GM23338 (cell line): ENCODE results near the gene DNASE1L2. TPM values are rescaled to one million over a fixed set of nuclear protein-coding genes. Genes with fewer than 3 reads are reported as not detected.

ENCODE experiments used
- ATAC-seq: fragments of 200-7000 bp; cut with Tn5 transposase; 3 replicates; pipeline ENCODE4 v1.9.1; 2020
- DNase-seq: peaks from one replicate; pipeline ENCODE4 v3.0.0-alpha.2; 2015; ENCODE audit warnings: low spot score
- H2AFZ ChIP-seq: fragments of 200-600 bp; sonication (generic); 2 replicates; pipeline ENCODE4 v1.8.0; 2016; ENCODE audit warnings: antibody characterized with exemption, mild to moderate bottlenecking, moderate library complexity
- H3F3A ChIP-seq: fragments of 200-600 bp; sonication (generic); replicated peaks from 2 replicates; pipeline ENCODE4 v1.8.0; 2017; ENCODE audit warnings: antibody characterized with exemption, mixed run types, low read depth
- H3K27ac ChIP-seq: fragments of 200-600 bp; sonication (generic); 2 replicates; pipeline ENCODE4 v1.6.1; 2016; ENCODE audit warnings: low read depth
- H3K27me3 ChIP-seq: fragments of 200-600 bp; sonication (generic); 2 replicates; pipeline ENCODE4 v1.8.0; 2016; ENCODE audit warnings: mild to moderate bottlenecking, mixed run types, moderate library complexity; ENCODE audit not compliant: insufficient read depth
- H3K36me3 ChIP-seq: fragments of 200-600 bp; sonication (generic); 2 replicates; pipeline ENCODE4 v1.8.0; 2016; ENCODE audit warnings: mild to moderate bottlenecking; ENCODE audit not compliant: insufficient read depth
- H3K4me1 ChIP-seq: fragments of 200-600 bp; sonication (generic); 2 replicates; pipeline ENCODE4 v1.8.0; 2016; ENCODE audit warnings: mild to moderate bottlenecking, moderate library complexity; ENCODE audit not compliant: insufficient read depth
- H3K4me2 ChIP-seq: fragments of 200-600 bp; sonication (generic); 2 replicates; pipeline ENCODE4 v1.7.1; 2017; ENCODE audit warnings: mixed run types
- H3K4me3 ChIP-seq: fragments of 200-600 bp; sonication (generic); 2 replicates; pipeline ENCODE4 v1.6.1; 2016; ENCODE audit warnings: mixed run types
- H3K79me2 ChIP-seq: fragments of 200-600 bp; sonication (generic); replicated peaks from 2 replicates; pipeline ENCODE4 v1.8.0; 2017; ENCODE audit warnings: mild to moderate bottlenecking; ENCODE audit not compliant: insufficient read depth
- H3K9me2 ChIP-seq: fragments of 200-600 bp; sonication (generic); 2 replicates; pipeline ENCODE4 v1.8.0; 2017; ENCODE audit not compliant: insufficient read depth
- H4K20me1 ChIP-seq: fragments of 200-600 bp; sonication (generic); replicated peaks from 2 replicates; pipeline ENCODE4 v1.8.0; 2017; ENCODE audit warnings: mild to moderate bottlenecking; ENCODE audit not compliant: insufficient read depth
- H3K27ac Mint-ChIP-seq: 2 replicates; pipeline ENCODE4 v1.8.0; 2020; ENCODE audit warnings: inconsistent platforms, mild to moderate bottlenecking, moderate library complexity, mixed read lengths
- H3K27me3 Mint-ChIP-seq: 3 replicates; pipeline ENCODE4 v1.8.0; 2022; ENCODE audit warnings: low read depth, mild to moderate bottlenecking, moderate library complexity, mixed read lengths, inconsistent platforms; ENCODE audit not compliant: insufficient read depth, poor library complexity
- H3K36me3 Mint-ChIP-seq: 3 replicates; pipeline ENCODE4 v1.8.0; 2021; ENCODE audit warnings: low read depth, mild to moderate bottlenecking, inconsistent platforms, moderate library complexity, mixed read lengths
- H3K4me1 Mint-ChIP-seq: 3 replicates; pipeline ENCODE4 v1.8.0; 2020; ENCODE audit warnings: mild to moderate bottlenecking, inconsistent platforms, mixed read lengths
- H3K4me3 Mint-ChIP-seq: 3 replicates; pipeline ENCODE4 v1.8.0; 2021; ENCODE audit warnings: moderate library complexity, mild to moderate bottlenecking, inconsistent platforms, mixed read lengths
- H3K9me3 Mint-ChIP-seq: 3 replicates; pipeline ENCODE4 v1.8.0; 2020; ENCODE audit warnings: moderate library complexity, mild to moderate bottlenecking, inconsistent platforms, mixed read lengths
- POLR2AphosphoS5 ChIP-seq: IDR thresholded peaks from 2 replicates; pipeline ENCODE4 v1.6.1; 2016; ENCODE audit warnings: antibody characterized with exemption, low read depth
- ZNF114 ChIP-seq: fragments of 250-450 bp; sonication (Bioruptor Pico); IDR thresholded peaks from 2 replicates; pipeline ENCODE4 v1.5.0; 2020; ENCODE audit warnings: mild to moderate bottlenecking, moderate library complexity
- polyA plus RNA-seq: library from polyadenylated mRNA; unstranded; fragments of >200 nt; fragmentation: Nextera tagmentation; extraction: Ambion mirVana; gene quantifications from 2 replicates; pipeline ENCODE4 v1.2.1, GENCODE V29; 2016
- total RNA-seq: library from RNA; depleted of rRNA; stranded (reverse); fragments of >200 nt; shearing (Covaris generic); gene quantifications from 2 replicates; pipeline ENCODE4 v1.2.3, GENCODE V29; 2014
- TF ChIP-seq, protein P1 (sequence below): fragments of 250-450 bp; sonication (Bioruptor Pico); IDR thresholded peaks from 2 replicates; pipeline ENCODE4 v1.5.0; 2020; ENCODE audit warnings: mild to moderate bottlenecking, moderate library complexity

DNASE1L2 gene
- total and polyA plus RNA-seq, 2 experiments from 2014 or later, result 0.23 TPM; not detected in 1

DNA sequence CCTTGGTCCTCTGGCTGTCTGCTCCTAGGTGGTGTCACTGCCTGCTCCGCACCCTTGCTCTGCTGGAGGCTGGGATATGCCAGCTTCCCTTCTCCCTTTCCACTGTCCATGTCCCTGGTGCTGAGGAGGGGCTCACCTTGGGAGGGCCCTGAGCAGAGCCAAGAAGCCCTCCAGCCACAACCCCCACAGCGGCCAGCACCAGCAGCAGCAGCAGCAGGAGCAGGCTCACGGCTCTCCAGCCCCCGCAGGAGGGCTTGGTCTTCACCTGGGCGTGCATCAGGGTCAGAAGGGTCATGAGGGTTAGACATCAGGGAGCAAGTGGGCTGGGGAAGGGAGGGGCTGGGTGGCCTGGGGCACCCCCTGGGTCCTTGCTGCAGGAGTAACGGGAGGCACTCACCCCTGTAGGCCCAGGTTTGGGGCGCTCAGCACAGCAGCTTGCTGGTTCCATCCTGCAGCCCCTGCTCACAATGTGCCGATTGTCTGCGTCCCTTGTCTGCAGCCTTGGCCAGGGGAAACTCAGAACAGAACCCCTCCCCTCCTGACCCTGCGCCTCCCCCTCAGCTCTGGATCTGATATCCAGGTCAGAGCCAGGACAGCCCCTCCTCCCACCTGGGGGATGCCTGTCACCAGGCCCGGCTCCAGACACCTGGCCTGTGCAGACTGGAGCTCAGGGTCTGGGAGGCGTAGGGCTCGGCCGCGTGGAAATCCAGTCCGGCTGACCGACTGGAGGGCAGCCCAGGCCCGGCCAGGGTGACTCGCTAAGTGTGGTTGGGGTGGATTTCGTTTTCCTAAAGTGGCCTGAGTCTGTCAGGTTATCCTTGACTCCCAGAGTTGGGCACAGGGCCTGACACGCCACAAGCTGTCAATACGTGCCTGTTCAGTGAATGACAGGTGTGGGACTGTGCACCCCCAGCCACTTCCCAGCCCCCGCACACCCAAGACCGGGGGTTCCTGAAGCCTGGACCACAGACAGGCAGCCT is 25.6 kb upstream of the DNASE1L2 start, which contains the start of gene BRICD5:
Gene BRICD5, minus strand, starts transcription at position 478 of the 980 bp plus-strand sequence. Its CDS starts 30 bp downstream, at position 448.
- Mint-ChIP-seq H3K9me3 (no peaks in the 10 kb centered on the region; the same call in 2 of the 3 replicates), H3K27me3 (peaks cover 24% of the 10 kb centered on the region), H3K27ac (peak within 1 kb of the TSS; percentile 77), H3K36me3 (peaks cover 35% of the 10 kb centered on the region), H3K4me1 (peaks cover 26% of the 10 kb centered on the region), H3K4me3 (peak within 1 kb of the TSS; percentile 52; the same call in 1 of the 3 replicates)
- Histone ChIP-seq H3K27me3 (no peaks in the 10 kb centered on the region), H3F3A (peaks cover 32% of the 10 kb centered on the region; the same call in 1 of the 2 replicates), H3K27ac (no peak within 1 kb of the TSS), H3K4me2 (no peak within 1 kb of the TSS), H3K36me3 (0 out of 2 replicates have a peak, but pooled peaks cover 5% of the 10 kb centered on the region), H3K9me2 (no peaks in the 10 kb centered on the region), H3K4me3 (no peak within 1 kb of the TSS), H2AFZ (no peak within 1 kb of the TSS), H3K79me2 (peaks cover 16% of the 10 kb centered on the region), H4K20me1 (peaks cover 18% of the 10 kb centered on the region), H3K4me1 (peaks cover 10% of the 10 kb centered on the region; the same call in 1 of the 2 replicates)
- peak; percentile 58 for DNase-seq
- no peak for ATAC-seq
- TF ChIP-seq POLR2AphosphoS5 (peak; percentile 43), ZNF114 (CRISPR knock-in tag) (no peak)
- TF ChIP-seq, protein P1, sequence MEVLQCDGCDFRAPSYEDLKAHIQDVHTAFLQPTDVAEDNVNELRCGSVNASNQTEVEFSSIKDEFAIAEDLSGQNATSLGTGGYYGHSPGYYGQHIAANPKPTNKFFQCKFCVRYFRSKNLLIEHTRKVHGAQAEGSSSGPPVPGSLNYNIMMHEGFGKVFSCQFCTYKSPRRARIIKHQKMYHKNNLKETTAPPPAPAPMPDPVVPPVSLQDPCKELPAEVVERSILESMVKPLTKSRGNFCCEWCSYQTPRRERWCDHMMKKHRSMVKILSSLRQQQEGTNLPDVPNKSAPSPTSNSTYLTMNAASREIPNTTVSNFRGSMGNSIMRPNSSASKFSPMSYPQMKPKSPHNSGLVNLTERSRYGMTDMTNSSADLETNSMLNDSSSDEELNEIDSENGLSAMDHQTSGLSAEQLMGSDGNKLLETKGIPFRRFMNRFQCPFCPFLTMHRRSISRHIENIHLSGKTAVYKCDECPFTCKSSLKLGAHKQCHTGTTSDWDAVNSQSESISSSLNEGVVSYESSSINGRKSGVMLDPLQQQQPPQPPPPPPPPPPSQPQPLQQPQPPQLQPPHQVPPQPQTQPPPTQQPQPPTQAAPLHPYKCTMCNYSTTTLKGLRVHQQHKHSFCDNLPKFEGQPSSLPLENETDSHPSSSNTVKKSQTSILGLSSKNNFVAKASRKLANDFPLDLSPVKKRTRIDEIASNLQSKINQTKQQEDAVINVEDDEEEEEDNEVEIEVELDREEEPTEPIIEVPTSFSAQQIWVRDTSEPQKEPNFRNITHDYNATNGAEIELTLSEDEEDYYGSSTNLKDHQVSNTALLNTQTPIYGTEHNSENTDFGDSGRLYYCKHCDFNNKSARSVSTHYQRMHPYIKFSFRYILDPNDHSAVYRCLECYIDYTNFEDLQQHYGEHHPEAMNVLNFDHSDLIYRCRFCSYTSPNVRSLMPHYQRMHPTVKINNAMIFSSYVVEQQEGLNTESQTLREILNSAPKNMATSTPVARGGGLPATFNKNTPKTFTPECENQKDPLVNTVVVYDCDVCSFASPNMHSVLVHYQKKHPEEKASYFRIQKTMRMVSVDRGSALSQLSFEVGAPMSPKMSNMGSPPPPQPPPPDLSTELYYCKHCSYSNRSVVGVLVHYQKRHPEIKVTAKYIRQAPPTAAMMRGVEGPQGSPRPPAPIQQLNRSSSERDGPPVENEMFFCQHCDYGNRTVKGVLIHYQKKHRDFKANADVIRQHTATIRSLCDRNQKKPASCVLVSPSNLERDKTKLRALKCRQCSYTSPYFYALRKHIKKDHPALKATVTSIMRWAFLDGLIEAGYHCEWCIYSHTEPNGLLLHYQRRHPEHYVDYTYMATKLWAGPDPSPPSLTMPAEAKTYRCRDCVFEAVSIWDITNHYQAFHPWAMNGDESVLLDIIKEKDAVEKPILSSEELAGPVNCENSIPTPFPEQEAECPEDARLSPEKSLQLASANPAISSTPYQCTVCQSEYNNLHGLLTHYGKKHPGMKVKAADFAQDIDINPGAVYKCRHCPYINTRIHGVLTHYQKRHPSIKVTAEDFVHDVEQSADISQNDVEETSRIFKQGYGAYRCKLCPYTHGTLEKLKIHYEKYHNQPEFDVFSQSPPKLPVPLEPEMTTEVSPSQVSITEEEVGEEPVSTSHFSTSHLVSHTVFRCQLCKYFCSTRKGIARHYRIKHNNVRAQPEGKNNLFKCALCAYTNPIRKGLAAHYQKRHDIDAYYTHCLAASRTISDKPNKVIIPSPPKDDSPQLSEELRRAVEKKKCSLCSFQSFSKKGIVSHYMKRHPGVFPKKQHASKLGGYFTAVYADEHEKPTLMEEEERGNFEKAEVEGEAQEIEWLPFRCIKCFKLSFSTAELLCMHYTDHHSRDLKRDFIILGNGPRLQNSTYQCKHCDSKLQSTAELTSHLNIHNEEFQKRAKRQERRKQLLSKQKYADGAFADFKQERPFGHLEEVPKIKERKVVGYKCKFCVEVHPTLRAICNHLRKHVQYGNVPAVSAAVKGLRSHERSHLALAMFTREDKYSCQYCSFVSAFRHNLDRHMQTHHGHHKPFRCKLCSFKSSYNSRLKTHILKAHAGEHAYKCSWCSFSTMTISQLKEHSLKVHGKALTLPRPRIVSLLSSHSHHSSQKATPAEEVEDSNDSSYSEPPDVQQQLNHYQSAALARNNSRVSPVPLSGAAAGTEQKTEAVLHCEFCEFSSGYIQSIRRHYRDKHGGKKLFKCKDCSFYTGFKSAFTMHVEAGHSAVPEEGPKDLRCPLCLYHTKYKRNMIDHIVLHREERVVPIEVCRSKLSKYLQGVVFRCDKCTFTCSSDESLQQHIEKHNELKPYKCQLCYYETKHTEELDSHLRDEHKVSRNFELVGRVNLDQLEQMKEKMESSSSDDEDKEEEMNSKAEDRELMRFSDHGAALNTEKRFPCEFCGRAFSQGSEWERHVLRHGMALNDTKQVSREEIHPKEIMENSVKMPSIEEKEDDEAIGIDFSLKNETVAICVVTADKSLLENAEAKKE (CRISPR knock-in tag), result no peak
